Spleen (tissue), 7 donors: ENCODE data around the gene CD302.

Source experiments
- CTCF ChIP-seq, 11 experiments: fragments of 200-600 bp in 7 of 11; fragments of 450-650 bp in 4 of 11; sonication (generic) in 4 of 11; IDR thresholded peaks in 8 of 11; conservative IDR thresholded peaks in 3 of 11; 1 replicate in 7 of 11; 2 replicates in 4 of 11; pipeline versions ENCODE4 v1.4.0 to v1.8.0; 2016 to 2021; ENCODE audit warnings: antibody characterized with exemption in 11 of 11, inconsistent platforms in 4 of 11, mild to moderate bottlenecking in 1 of 11
- POLR2A ChIP-seq, 3 donors: fragments of 450-650 bp; IDR thresholded peaks; one replicate each; pipeline ENCODE4 v1.5.1; 2017; ENCODE audit warnings: antibody characterized with exemption in 3 of 3, mild to moderate bottlenecking in 1 of 3
- POLR2AphosphoS5 ChIP-seq, 3 donors: sonication (generic); formaldehyde crosslinking; IDR thresholded peaks; one replicate each; pipeline ENCODE4 v1.5.1; 2017; ENCODE audit warnings: antibody characterized with exemption in 3 of 3
- donor health status: DM: no; HTN: no; CAD: no; lungs with moderate emphysema.
- donor health status: DM: no; HTN: no; CAD: no.
- donor health status: DM: no; HTN: no; CAD: no.

- no peak for TF ChIP-seq CTCF (IDR thresholded peaks at IDR 0.05 in 8 of 11, conservative IDR thresholded peaks at IDR 0.05 in 3 of 11)
- peak in 1 of 3 donors; percentile 68 for TF ChIP-seq POLR2AphosphoS5 (IDR thresholded peaks at IDR 0.05)
- no peak for TF ChIP-seq POLR2A (IDR thresholded peaks at IDR 0.05)
Measured at GRCh38 chr2:159774370-159774990, 23.5 kb downstream of the CD302 start.
